HG02642 (cell line): Measurements from ENCODE around the gene DIP2C.
"Not testable (repeated sequence)": the region's sequence is repeated elsewhere in the genome, so short reads cannot be mapped to it uniquely, and the experiment has no call there.

Experiments used
- ATAC-seq: cut with Tn5 transposase; IDR thresholded peaks from one replicate; pipeline ENCODE4 v1.9.1; 2021; ENCODE audit warnings: mild to moderate bottlenecking; ENCODE audit not compliant: unreplicated experiment, poor library complexity

DIP2C gene

DNA sequence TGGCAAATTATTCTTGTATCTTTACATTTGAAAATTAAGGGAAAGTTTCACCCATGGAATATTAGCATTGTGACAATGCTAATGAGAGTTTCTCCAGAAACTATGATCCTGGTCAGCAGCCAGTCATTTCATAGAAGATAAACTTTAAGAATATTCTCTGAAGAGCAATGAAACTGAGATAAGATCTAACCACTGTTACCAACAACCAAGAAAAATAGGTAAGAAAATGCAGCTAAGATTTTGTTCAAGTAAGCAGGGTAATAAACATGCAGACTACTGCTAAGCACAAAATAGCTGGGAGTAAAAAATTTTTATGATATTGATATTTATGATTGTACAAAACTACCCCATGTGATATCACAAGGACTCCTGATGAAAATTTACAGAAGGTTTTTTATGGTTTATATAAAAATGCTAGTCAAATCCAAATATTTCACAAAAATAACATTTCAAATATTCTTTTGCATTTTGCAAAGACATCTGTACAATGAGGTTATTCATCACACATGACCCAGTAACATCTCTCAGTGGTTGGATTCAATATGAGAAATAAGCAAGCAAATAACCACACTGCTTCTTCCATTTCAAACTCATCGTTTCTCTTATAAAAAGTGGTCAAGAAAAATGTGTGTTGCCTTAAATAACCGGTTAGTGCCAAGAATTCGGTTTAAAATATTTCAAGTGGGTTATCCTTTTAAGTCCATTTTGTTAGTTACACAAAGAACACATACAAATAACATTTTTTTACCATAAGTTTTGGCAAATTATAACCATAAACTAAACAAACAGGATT is 251.6 kb downstream of the DIP2C start:
- no peak for ATAC-seq

DNA sequence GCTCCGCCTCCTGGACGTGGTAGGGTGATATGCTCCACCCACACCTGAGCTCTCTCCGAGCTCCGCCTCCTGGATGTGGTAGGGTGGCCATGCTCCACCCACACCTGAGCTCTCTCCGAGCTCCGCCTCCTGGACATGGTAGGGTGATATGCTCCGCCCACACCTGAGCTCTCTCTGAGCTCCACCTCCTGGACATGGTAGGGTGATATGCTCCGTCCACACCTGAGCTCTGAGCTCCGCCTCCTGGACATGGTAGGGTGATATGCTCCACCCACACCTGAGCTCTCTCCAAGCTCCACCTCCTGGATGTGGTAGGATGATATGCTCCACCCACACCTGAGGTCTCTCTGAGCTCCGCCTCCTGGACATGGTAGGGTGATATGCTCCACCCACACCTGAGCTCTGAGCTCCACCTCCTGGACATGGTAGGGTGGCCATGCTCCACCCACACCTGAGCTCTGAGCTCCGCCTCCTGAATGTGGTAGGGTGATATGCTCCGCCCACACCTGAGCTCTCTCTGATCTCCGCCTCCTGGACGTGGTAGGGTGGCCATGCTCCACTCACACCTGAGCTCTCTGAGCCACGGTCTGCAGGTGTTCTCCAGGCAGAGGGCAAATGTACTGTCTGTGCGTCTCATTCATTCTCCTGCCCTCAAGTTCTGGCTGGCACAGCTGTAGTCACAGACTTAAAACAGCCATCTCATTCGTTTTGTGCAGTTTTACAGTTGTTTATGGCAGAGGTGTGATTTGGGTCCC is 252.4 kb downstream of the DIP2C start:
- ATAC-seq: no peak

GRCh38 chr10:436013-436697 is 253.3 kb downstream of the DIP2C start:
- ATAC-seq: no peak

- ATAC-seq: no peak
Measured at GRCh38 chr10:435397-435796, 254.1 kb downstream of the DIP2C start.

GRCh38 chr10:429696-430095 is 259.8 kb downstream of the DIP2C start:
- no peak for ATAC-seq

- ATAC-seq: no peak
Measured at GRCh38 chr10:427761-428519, 261.5 kb downstream of the DIP2C start.

DNA sequence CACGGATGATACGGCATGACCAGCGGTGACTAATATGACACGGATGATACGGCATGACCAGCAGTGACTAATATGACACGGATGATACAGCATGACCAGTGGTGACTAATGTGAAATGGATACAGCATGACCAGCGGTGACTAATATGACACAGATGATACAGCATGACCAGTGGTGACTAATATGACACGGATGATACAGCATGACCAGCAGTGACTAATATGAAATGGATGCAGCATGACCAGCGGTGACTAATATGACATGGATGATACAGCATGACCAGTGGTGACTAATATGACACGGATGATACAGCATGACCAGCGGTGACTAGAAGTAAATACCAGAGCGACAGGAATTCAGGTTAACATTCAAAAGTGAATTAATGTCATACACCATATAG is 264.1 kb downstream of the DIP2C start:
- ATAC-seq: not testable (repeated sequence)

GRCh38 chr10:424724-425123 is 264.7 kb downstream of the DIP2C start:
- not testable (repeated sequence) for ATAC-seq

DNA sequence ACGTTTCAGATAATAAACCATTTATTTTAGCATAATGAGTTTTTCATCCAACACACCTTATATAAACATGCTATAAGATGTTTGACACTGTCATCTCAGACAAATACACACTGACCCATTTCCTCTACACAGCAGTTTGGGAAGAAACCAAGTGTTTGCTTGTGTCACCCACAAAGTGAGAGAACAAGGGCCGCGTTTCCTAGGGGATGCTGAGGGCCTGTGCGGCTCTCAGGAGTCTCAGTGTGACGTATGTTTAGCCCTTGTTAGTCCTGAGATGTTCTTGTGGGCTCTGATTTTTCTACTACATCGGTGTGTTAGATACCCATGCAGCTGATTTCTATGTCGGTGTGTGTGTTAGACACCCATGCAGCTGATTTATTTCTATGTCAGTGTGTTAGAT is 266.3 kb downstream of the DIP2C start:
- ATAC-seq: no peak

DNA sequence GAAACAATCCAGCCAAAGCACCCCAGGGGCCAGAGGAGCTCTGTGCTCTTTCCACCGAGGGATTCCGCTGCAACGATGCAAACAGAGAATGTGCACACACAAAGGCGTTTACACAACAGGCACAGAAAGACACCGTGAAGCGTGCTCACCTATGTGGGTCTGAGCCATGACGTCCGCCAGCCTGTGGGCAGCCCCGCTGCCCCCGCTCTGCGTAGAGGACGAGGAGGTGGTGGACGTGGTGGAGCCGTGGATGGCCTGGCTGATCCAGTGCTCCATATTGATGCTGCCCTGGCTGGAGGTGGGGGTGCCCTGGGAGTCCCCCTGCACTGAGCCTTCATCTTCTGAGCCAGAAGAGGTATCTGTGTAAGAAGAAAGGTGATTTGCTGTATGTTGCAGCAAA is 266.8 kb downstream of the DIP2C start:
- no peak for ATAC-seq

GRCh38 chr10:422241-422640 is 267.2 kb downstream of the DIP2C start:
- no peak for ATAC-seq

DNA sequence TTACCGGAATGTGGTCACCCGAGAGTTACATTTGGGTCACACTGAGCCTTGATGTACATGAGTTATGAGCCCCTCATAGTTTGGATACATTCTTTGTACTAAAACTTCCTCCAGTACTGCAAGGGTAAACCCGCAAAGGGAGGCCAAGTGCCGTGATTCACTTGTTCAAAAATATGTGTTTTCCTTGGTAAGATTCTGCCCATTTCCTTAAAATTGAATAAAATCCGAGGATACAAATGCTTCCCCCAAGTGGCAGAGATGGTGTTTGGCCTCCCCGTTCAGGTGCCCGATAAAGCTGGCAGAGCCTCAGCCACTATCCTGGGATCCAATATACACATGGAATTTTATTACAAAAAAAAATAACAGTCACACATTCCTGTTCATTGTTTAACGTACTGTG is 268.3 kb downstream of the DIP2C start:
- ATAC-seq: no peak

DNA sequence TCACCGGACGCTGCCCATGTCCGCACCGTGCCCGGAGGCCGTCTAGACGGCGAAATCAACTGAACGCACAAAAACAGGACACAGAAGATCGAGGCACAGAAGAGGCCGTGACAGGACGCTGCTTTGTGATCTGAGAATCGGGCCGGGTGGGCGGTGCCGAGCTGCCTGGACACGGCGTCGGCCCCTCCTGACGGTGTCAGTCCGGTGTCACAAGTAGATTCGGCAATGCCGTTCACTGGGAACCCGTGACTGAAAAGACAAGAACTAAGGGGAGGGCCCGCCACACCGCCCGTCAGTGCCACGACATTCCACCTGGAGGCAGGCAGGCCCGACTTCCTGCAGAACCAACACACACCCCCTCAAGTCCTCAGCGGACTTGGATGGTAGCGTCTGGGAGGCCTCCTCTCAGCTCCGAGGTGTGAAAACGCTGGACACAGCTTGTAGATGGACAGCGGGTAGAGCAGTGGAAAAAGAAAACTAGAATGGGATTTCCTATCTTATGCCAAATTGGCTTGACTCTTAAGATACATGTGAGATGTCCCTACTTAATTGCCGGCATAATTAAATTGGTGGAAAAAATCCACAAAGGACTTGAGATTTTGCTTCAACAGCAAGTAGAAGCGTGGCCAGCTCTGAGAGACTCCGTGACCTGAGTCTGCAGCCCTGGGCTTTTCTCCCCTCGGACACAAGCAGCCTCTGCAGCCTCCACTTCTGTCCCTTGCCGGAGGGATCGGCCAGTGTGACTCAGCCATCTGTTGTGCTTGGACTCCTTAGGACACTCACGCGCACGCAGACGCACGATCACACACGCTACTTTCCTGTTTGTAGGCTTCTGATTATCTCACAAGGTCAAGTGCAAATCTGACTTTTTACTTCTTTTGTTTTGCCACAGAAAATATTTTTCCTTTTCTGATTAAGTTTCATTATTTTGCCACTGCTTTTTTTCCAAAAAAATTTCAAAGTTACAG is 269.0 kb downstream of the DIP2C start:
- ATAC-seq: no peak

- ATAC-seq: no peak
Measured at GRCh38 chr10:418894-419293, 270.6 kb downstream of the DIP2C start.

- no peak for ATAC-seq
Measured at GRCh38 chr10:418226-418625, 271.2 kb downstream of the DIP2C start.

GRCh38 chr10:416091-416515 is 273.4 kb downstream of the DIP2C start:
- ATAC-seq: no peak

GRCh38 chr10:413662-414071 is 275.8 kb downstream of the DIP2C start:
- ATAC-seq: no peak

GRCh38 chr10:412109-412508 is 277.4 kb downstream of the DIP2C start:
- ATAC-seq: no peak

DNA sequence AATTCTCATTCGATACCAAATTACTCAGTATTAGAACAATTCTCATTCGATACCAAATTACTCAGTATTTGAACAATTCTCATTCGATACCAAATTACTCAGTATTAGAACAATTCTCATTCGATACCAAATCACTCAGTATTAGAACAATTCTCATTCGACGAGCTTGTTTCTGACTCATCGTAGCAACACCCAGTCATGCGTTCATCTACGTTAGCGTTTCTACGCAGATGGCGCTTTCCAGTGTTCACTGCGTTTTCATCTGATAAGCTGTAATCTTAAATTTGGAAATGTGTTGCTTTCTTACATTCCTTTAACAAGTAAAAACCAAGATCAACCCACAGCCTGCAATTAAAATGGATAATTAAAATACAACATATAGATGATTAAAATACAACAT is 277.9 kb downstream of the DIP2C start:
- no peak for ATAC-seq
